Progenitor cell of endocrine pancreas (in vitro differentiated cells): Measurements from ENCODE around the gene RASGRF2. TPM values are rescaled to one million over a fixed set of nuclear protein-coding genes. Genes with fewer than 3 reads are reported as not detected.

Source experiments
- DNase-seq: peaks from one replicate; pipeline ENCODE4 v3.0.0; 2021; ENCODE audit warnings: low spot score; ENCODE audit not compliant: unreplicated experiment
- H3K27ac Mint-ChIP-seq: 2 replicates; pipeline ENCODE4 v1.8.0; 2021; ENCODE audit warnings: mild to moderate bottlenecking, moderate library complexity, mixed read lengths
- H3K27me3 Mint-ChIP-seq: 2 replicates; pipeline ENCODE4 v1.8.0; 2021; ENCODE audit warnings: mixed read lengths
- H3K36me3 Mint-ChIP-seq: 2 replicates; pipeline ENCODE4 v1.8.0; 2022; ENCODE audit warnings: mixed read lengths; ENCODE audit not compliant: insufficient read depth
- H3K4me1 Mint-ChIP-seq: 2 replicates; pipeline ENCODE4 v1.8.0; 2021; ENCODE audit warnings: low read depth, mixed read lengths
- H3K4me3 Mint-ChIP-seq: 2 replicates; pipeline ENCODE4 v1.8.0; 2021; ENCODE audit warnings: low read depth, mild to moderate bottlenecking, moderate library complexity, mixed read lengths
- H3K9me3 Mint-ChIP-seq: 2 replicates; pipeline ENCODE4 v1.8.0; 2021; ENCODE audit warnings: low read depth, mixed read lengths
- total RNA-seq: library from RNA; stranded (reverse); gene quantifications from 2 replicates; pipeline ENCODE4 v1.2.1, GENCODE V29; 2021
- TF ChIP-seq, protein P1 (sequence below): fragments of 200-600 bp; sonication (generic); IDR thresholded peaks from one replicate; pipeline ENCODE4 v1.5.0; 2021; ENCODE audit warnings: antibody characterized with exemption, mild to moderate bottlenecking; ENCODE audit not compliant: unreplicated experiment

Gene RASGRF2
- total RNA-seq, 1 donor from 2014 or later = 0.62 TPM

DNA sequence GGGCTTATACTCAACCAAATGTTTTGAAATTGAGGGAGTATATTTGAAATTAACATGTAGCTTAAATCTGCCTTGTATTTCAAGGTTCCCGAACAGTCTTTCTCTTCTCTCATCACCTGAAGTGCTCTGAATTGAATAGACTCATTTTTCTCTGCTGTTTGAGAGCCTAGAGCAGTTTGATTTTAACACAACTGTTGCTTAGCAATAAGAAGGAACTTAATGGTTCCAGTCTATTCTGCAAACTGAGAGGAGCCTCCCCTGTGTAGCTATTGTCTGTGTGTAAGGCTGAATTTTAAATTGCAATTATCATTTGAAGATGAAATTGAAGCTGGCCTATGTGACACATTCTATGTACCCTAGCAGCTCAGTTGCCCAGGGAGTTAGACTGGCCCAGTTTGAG lies 185.9 kb downstream of the RASGRF2 start:
- TF ChIP-seq, protein P1, sequence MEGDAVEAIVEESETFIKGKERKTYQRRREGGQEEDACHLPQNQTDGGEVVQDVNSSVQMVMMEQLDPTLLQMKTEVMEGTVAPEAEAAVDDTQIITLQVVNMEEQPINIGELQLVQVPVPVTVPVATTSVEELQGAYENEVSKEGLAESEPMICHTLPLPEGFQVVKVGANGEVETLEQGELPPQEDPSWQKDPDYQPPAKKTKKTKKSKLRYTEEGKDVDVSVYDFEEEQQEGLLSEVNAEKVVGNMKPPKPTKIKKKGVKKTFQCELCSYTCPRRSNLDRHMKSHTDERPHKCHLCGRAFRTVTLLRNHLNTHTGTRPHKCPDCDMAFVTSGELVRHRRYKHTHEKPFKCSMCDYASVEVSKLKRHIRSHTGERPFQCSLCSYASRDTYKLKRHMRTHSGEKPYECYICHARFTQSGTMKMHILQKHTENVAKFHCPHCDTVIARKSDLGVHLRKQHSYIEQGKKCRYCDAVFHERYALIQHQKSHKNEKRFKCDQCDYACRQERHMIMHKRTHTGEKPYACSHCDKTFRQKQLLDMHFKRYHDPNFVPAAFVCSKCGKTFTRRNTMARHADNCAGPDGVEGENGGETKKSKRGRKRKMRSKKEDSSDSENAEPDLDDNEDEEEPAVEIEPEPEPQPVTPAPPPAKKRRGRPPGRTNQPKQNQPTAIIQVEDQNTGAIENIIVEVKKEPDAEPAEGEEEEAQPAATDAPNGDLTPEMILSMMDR = no peak
- Mint-ChIP-seq H3K4me3 (no peak overlapping the region), H3K4me1 (no peaks in the 10 kb centered on the region)

GRCh38 chr5:81147011-81147885 lies 187.1 kb downstream of the RASGRF2 start:
- no peak for DNase-seq
- Mint-ChIP-seq H3K4me1 (no peaks in the 10 kb centered on the region), H3K27me3 (no peaks in the 10 kb centered on the region), H3K36me3 (no peaks in the 10 kb centered on the region), H3K4me3 (no peak overlapping the region), H3K27ac (no peak overlapping the region), H3K9me3 (no peaks in the 10 kb centered on the region)
- TF ChIP-seq, protein P1 = no peak

More for the DNA sequence above, 185.9 kb downstream of the RASGRF2 start:
- Mint-ChIP-seq H3K36me3 (no peaks in the 10 kb centered on the region), H3K27ac (no peak overlapping the region), H3K27me3 (no peaks in the 10 kb centered on the region), H3K9me3 (no peaks in the 10 kb centered on the region)
- no peak for DNase-seq

GRCh38 chr5:81147886-81148571 lies 187.9 kb downstream of the RASGRF2 start:
- no peak for DNase-seq
- Mint-ChIP-seq H3K4me3 (no peak overlapping the region), H3K9me3 (no peaks in the 10 kb centered on the region), H3K36me3 (no peaks in the 10 kb centered on the region), H3K4me1 (no peaks in the 10 kb centered on the region), H3K27ac (no peak overlapping the region), H3K27me3 (no peaks in the 10 kb centered on the region)
- TF ChIP-seq, protein P1 = no peak

GRCh38 chr5:81151546-81151945 lies 191.4 kb downstream of the RASGRF2 start:
- DNase-seq = no peak
- Mint-ChIP-seq H3K27ac (no peak overlapping the region), H3K9me3 (peaks cover 10% of the 10 kb centered on the region), H3K36me3 (no peaks in the 10 kb centered on the region), H3K4me3 (no peak overlapping the region), H3K27me3 (no peaks in the 10 kb centered on the region), H3K4me1 (no peaks in the 10 kb centered on the region)
- TF ChIP-seq, protein P1 = no peak

- no peak for DNase-seq
- no peak overlapping the region for H3K27ac Mint-ChIP-seq
- no peak overlapping the region for H3K4me3 Mint-ChIP-seq
- no peaks in the 10 kb centered on the region for H3K36me3 Mint-ChIP-seq
- no peaks in the 10 kb centered on the region for H3K4me1 Mint-ChIP-seq
- TF ChIP-seq, protein P1 = no peak
- no peaks in the 10 kb centered on the region for H3K27me3 Mint-ChIP-seq
- H3K9me3 Mint-ChIP-seq = peaks cover 12% of the 10 kb centered on the region
Observed at GRCh38 chr5:81154725-81155124, 194.6 kb downstream of the RASGRF2 start.
